Endothelial cell of umbilical vein (primary cell): Measurements from ENCODE around the gene RFX2. TPM values are rescaled to one million over a fixed set of nuclear protein-coding genes. Genes with fewer than 3 reads are reported as not detected.

Source experiments
- BruUV-seq: library from RNA; stranded (reverse); fragments of 400-500 nt; replicated peaks from 2 replicates; lab custom pipeline; 2021; lab: Mats Ljungman, UMichigan
- CTCF ChIA-PET: fragments of 300-600, 350-600 bp; sonication (Branson Sonifier 250); formaldehyde crosslinking; loops from one replicate; lab custom pipeline; 2021; ENCODE audit warnings: antibody characterized with exemption, inconsistent platforms; lab: Charles Lee
- POLR2A ChIA-PET: fragments of 300-600, 350-600 bp; sonication (Branson Sonifier 250); formaldehyde crosslinking; loops from one replicate; lab custom pipeline; 2021; ENCODE audit warnings: antibody characterized with exemption, inconsistent platforms; lab: Charles Lee
- DNase-seq: peaks from one replicate; pipeline ENCODE4 v3.0.0-alpha.2; 2011; ENCODE audit warnings: low read depth, low spot score
- FAIRE-seq: peaks from 2 replicates; lab custom pipeline; 2011; peaks lifted over from hg19 to GRCh38; lab: Jason Lieb, UNC
- H2AFZ ChIP-seq: 2 replicates; pipeline ENCODE4 v1.6.0; 2012; ENCODE audit warnings: low read depth, low read length, control low read depth, inconsistent platforms
- H3K27ac ChIP-seq: 2 replicates; pipeline ENCODE4 v1.5.1; 2011; ENCODE audit warnings: low read depth, mild to moderate bottlenecking, control low read depth, low read length, moderate library complexity; ENCODE audit not compliant: insufficient read depth
- H3K27me3 ChIP-seq, 2 experiments: 2 replicates each; pipeline versions ENCODE4 v1.6.0 to v1.6.1; 2011; ENCODE audit warnings: low read length in 2 of 2, mixed read lengths in 1 of 2; ENCODE audit not compliant: control insufficient read depth in 2 of 2, insufficient read depth in 2 of 2
- H3K36me3 ChIP-seq, 2 experiments: 2 replicates in 1 of 2; 3 replicates in 1 of 2; pipeline ENCODE4 v1.5.1; 2011; ENCODE audit warnings: low read length in 2 of 2, mild to moderate bottlenecking in 1 of 2, moderate library complexity in 1 of 2; ENCODE audit not compliant: control insufficient read depth in 2 of 2, insufficient read depth in 2 of 2; ENCODE audit errors: extremely low read depth in 1 of 2
- H3K4me1 ChIP-seq: 3 replicates; pipeline ENCODE4 v1.5.1; 2011; ENCODE audit warnings: mild to moderate bottlenecking, low read length; ENCODE audit not compliant: control insufficient read depth, insufficient read depth; ENCODE audit errors: extremely low read depth
- H3K4me2 ChIP-seq: 2 replicates; pipeline ENCODE4 v1.6.1; 2011; ENCODE audit warnings: low read length, control low read depth, mixed read lengths; ENCODE audit not compliant: insufficient read depth
- H3K4me3 ChIP-seq, 3 experiments: fragments of 200-600 bp in 1 of 3; sonication (generic), shearing (Covaris generic) in 1 of 3; replicated peaks in 1 of 3; 2 replicates each; pipeline ENCODE4 v1.5.1; 2011 to 2016; ENCODE audit warnings: control low read depth in 3 of 3, low read length in 3 of 3, mild to moderate bottlenecking in 2 of 3, inconsistent platforms in 1 of 3, low read depth in 1 of 3, moderate library complexity in 1 of 3; ENCODE audit not compliant: insufficient read depth in 1 of 3
- H3K79me2 ChIP-seq: 2 replicates; pipeline ENCODE4 v1.6.0; 2012; ENCODE audit warnings: low read length, inconsistent platforms; ENCODE audit not compliant: control insufficient read depth, insufficient read depth
- H3K9ac ChIP-seq: replicated peaks from 2 replicates; pipeline ENCODE3; 2011; ENCODE audit warnings: low read length, control low read depth; ENCODE audit not compliant: insufficient read depth; ENCODE audit errors: extremely low read depth
- H3K9me1 ChIP-seq: replicated peaks from 3 replicates; pipeline ENCODE4 v1.6.0; 2011; ENCODE audit warnings: mild to moderate bottlenecking, low read length; ENCODE audit not compliant: control insufficient read depth, insufficient read depth; ENCODE audit errors: extremely low read depth
- H3K9me3 ChIP-seq: replicated peaks from 2 replicates; pipeline ENCODE4 v1.5.1; 2012; ENCODE audit warnings: low read length, inconsistent platforms; ENCODE audit not compliant: control insufficient read depth, insufficient read depth
- H4K20me1 ChIP-seq: replicated peaks from 2 replicates; pipeline ENCODE3; 2011; ENCODE audit warnings: mild to moderate bottlenecking, low read length; ENCODE audit not compliant: control insufficient read depth, insufficient read depth; ENCODE audit errors: extremely low read depth
- CTCF ChIP-seq, 2 donors: IDR thresholded peaks; 1 replicate in 1 of 2; 2 replicates in 1 of 2; pipeline ENCODE4 v1.5.1; 2011; ENCODE audit warnings: low read length in 2 of 2, mild to moderate bottlenecking in 2 of 2, moderate library complexity in 2 of 2, control low read depth in 1 of 2, inconsistent platforms in 1 of 2, low read depth in 1 of 2; ENCODE audit not compliant: insufficient read depth in 1 of 2; ENCODE audit errors: extremely low read depth in 1 of 2
- EZH2 ChIP-seq: IDR thresholded peaks from 2 replicates; pipeline ENCODE4 v1.6.1; 2012; ENCODE audit warnings: borderline replicate concordance, low read depth, mild to moderate bottlenecking, moderate library complexity, low read length, inconsistent platforms; ENCODE audit not compliant: severe bottlenecking
- FOS ChIP-seq: IDR thresholded peaks from 2 replicates; pipeline ENCODE4 v1.6.1; 2011; ENCODE audit warnings: mild to moderate bottlenecking, low read length, moderate library complexity, borderline replicate concordance; ENCODE audit not compliant: insufficient read depth
- JUN ChIP-seq: IDR thresholded peaks from 2 replicates; pipeline ENCODE4 v1.6.1; 2011; ENCODE audit warnings: borderline replicate concordance, low read depth; ENCODE audit not compliant: insufficient read length, insufficient read depth
- MYC ChIP-seq: IDR thresholded peaks from one replicate; pipeline ENCODE4 v1.6.1; 2011; ENCODE audit warnings: mild to moderate bottlenecking, low read depth, low read length
- POLR2A ChIP-seq: IDR thresholded peaks from 2 replicates; pipeline ENCODE4 v1.6.1; 2012; ENCODE audit warnings: low read depth, mild to moderate bottlenecking, control low read depth, low read length
- POLR2AphosphoS5 ChIP-seq: IDR thresholded peaks from 2 replicates; pipeline ENCODE4 v1.6.1; 2012; ENCODE audit warnings: low read depth, mild to moderate bottlenecking, control low read depth, low read length, moderate library complexity; ENCODE audit not compliant: insufficient read depth
- dilution Hi-C: fragments of 300-500 bp; cut with MboI; formaldehyde crosslinking; loops from one replicate; pipeline ENCODE4 v1.15.0; 2019; ENCODE audit warnings: low sequenced_read_pairs; ENCODE audit not compliant: extremely low pct_ligation_motif_present
- intact Hi-C: fragments of 100-400 bp; cut with micrococcal nuclease; formaldehyde crosslinking; loops from one replicate; pipeline ENCODE4 v1.10.0; 2022
- polyA plus RNA-seq, 4 experiments: library from polyadenylated mRNA; depleted of rRNA in 3 of 4; stranded (reverse) in 3 of 4; unstranded in 1 of 4; fragments of >200 nt; gene quantifications; 2 replicates each; pipeline versions ENCODE4 v1.2.1 to v1.2.3, GENCODE V29; 2011 to 2012; ENCODE audit warnings: missing spikeins in 1 of 4
- total RNA-seq: library from RNA; stranded (reverse); gene quantifications from 2 replicates; pipeline ENCODE4 v1.2.3, GENCODE V29; 2021

Gene RFX2
- total and polyA plus RNA-seq, 2 donors (not counting 3 experiments of a cell fraction or from before 2014, with no cell fraction given), result 16.1 to 19.0 TPM

- Histone ChIP-seq H3K4me1 (peaks cover 17% of the 10 kb centered on the region), H2AFZ (no peak overlapping the region), H3K4me2 (peak overlapping the region; percentile 67), H3K4me3 (peak overlapping the region; percentile 42 to 93 (median 91)), H3K9me3 (no peaks in the 10 kb centered on the region), H3K9ac (peak overlapping the region; percentile 88), H3K27me3 (no peaks in the 10 kb centered on the region), H3K9me1 (no peaks in the 10 kb centered on the region), H3K27ac (no peak overlapping the region), H3K79me2 (peaks cover 69% of the 10 kb centered on the region), H4K20me1 (peaks cover 3% of the 10 kb centered on the region), H3K36me3 (no peaks in the 10 kb centered on the region)
- ChIA-PET POLR2A (no interaction called here), CTCF (interaction anchor here (1.9 kb wide), 1 partner anchor 9 kb away, joined by 7 read pairs; no protein-coding TSS in a partner anchor)
- DNase-seq (no peak), FAIRE-seq (peak; percentile 52)
- TSS peak; percentile 20 for BruUV-seq
- dilution Hi-C loops (no loop called here), intact Hi-C loops (loop anchor here (5.0 kb wide), 1 partner anchor 126 kb away; no protein-coding TSS in a partner anchor)
- no peak for TF ChIP-seq MYC
- TF ChIP-seq POLR2AphosphoS5, result no peak
- no peak for TF ChIP-seq CTCF (IDR thresholded peaks at IDR 0.05; ENCODE audit: extremely low read depth in 1 of 2, insufficient read depth in 1 of 2, low read depth in 1 of 2, low read length in 2 of 2)
- TF ChIP-seq EZH2, result no peak
- TF ChIP-seq POLR2A, result no peak
- TF ChIP-seq FOS, result no peak
- no peak for TF ChIP-seq JUN
Measured at GRCh38 chr19:5976768-5977167, 133.5 kb downstream of the RFX2 start.
